Left hindlimb (tissue), 1 donor: Measurements from ENCODE around the gene ATP13A4.

Experiments used
- DNase-seq: peaks from one replicate; pipeline ENCODE4 v3.0.0-alpha.2; 2018

Gene ATP13A4

GRCh38 chr3:193391902-193392301 lies 162.8 kb downstream of the ATP13A4 start:
- DNase-seq: no peak

GRCh38 chr3:193389335-193389734 lies 165.4 kb downstream of the ATP13A4 start:
- DNase-seq: no peak

GRCh38 chr3:193388361-193388760 lies 166.3 kb downstream of the ATP13A4 start:
- DNase-seq: no peak

GRCh38 chr3:193387596-193387995 lies 167.1 kb downstream of the ATP13A4 start:
- DNase-seq: no peak

GRCh38 chr3:193378706-193379105 lies 176.0 kb downstream of the ATP13A4 start, which contains the start of gene ATP13A5:
TSS of gene ATP13A5 (minus strand) at chr3:193378753. CDS start at chr3:193378725, 28 bp downstream.
- DNase-seq: no peak

- DNase-seq: no peak
These were observed 177.1 kb downstream of the ATP13A4 start for GRCh38 chr3:193377591-193377990.

GRCh38 chr3:193375614-193376013 lies 179.1 kb downstream of the ATP13A4 start:
- no peak for DNase-seq

GRCh38 chr3:193372783-193373182 lies 181.9 kb downstream of the ATP13A4 start:
- no peak for DNase-seq

- no peak for DNase-seq
These were observed 186.8 kb downstream of the ATP13A4 start for GRCh38 chr3:193367868-193368267.

- DNase-seq: no peak
These were observed 197.4 kb downstream of the ATP13A4 start for GRCh38 chr3:193357291-193357690.

GRCh38 chr3:193354423-193354822 lies 200.3 kb downstream of the ATP13A4 start:
- DNase-seq: no peak
